Panc1 (cell line): Measurements from ENCODE around the gene SCGB2A2. TPM values are rescaled to one million over a fixed set of nuclear protein-coding genes. Genes with fewer than 3 reads are reported as not detected.

Source experiments
- ATAC-seq: fragments of 200-7000 bp; cut with Tn5 transposase; 2 replicates; pipeline ENCODE4 v1.9.1; 2020; ENCODE audit warnings: mild to moderate bottlenecking, moderate library complexity
- BruUV-seq: library from RNA; stranded (reverse); fragments of 400-500 nt; replicated peaks from 2 replicates; lab custom pipeline; 2021; lab: Mats Ljungman, UMichigan
- CTCF ChIA-PET: fragments of 300-600 bp; sonication (Branson Sonifier 250); formaldehyde crosslinking; loops from one replicate; lab custom pipeline; 2022; ENCODE audit warnings: antibody characterized with exemption; lab: Charles Lee
- POLR2A ChIA-PET: fragments of 300-600 bp; sonication (Branson Sonifier 250); formaldehyde crosslinking; loops from one replicate; lab custom pipeline; 2022; ENCODE audit warnings: antibody characterized with exemption; lab: Charles Lee
- DNase-seq: peaks from one replicate; pipeline ENCODE4 v3.0.0-alpha.2; 2010; ENCODE audit warnings: low read depth, low spot score
- H3K27ac ChIP-seq: 2 replicates; pipeline ENCODE4 v1.5.1; 2011; ENCODE audit warnings: mild to moderate bottlenecking, low read length, inconsistent platforms
- H3K27me3 ChIP-seq: fragments of 200-500 bp; sonication (Bioruptor generic); 2 replicates; pipeline ENCODE4 v1.6.0; 2014; ENCODE audit warnings: low read length, inconsistent platforms; ENCODE audit not compliant: control insufficient read depth, insufficient read depth
- H3K36me3 ChIP-seq: fragments of 200-500 bp; sonication (Bioruptor generic); 2 replicates; pipeline ENCODE4 v1.5.1; 2014; ENCODE audit warnings: inconsistent platforms, mild to moderate bottlenecking, low read length, moderate library complexity; ENCODE audit not compliant: control insufficient read depth, insufficient read depth
- H3K4me1 ChIP-seq: 2 replicates; pipeline ENCODE4 v1.5.1; 2011; ENCODE audit warnings: inconsistent platforms, mild to moderate bottlenecking, low read length, moderate library complexity; ENCODE audit not compliant: control insufficient read depth, insufficient read depth
- H3K4me3 ChIP-seq, 2 experiments: 2 replicates each; pipeline ENCODE4 v1.5.1; 2011 to 2012; ENCODE audit warnings: low read depth in 2 of 2, low read length in 2 of 2, mild to moderate bottlenecking in 2 of 2, inconsistent platforms in 1 of 2, moderate library complexity in 1 of 2
- H3K9me3 ChIP-seq: fragments of 200-500 bp; sonication (Bioruptor generic); 2 replicates; pipeline ENCODE4 v1.5.1; 2014; ENCODE audit warnings: low read depth, mild to moderate bottlenecking, inconsistent platforms, low read length, moderate library complexity; ENCODE audit not compliant: control insufficient read depth, insufficient read depth
- CTCF ChIP-seq: fragments of 450-650 bp; IDR thresholded peaks from 2 replicates; pipeline ENCODE4 v1.5.1; 2017; ENCODE audit warnings: mild to moderate bottlenecking
- POLR2AphosphoS5 ChIP-seq: IDR thresholded peaks from 2 replicates; pipeline ENCODE4 v1.6.1; 2012; ENCODE audit warnings: mild to moderate bottlenecking, low read depth, low read length, moderate library complexity
- REST ChIP-seq, 2 experiments: IDR thresholded peaks; 2 replicates each; pipeline ENCODE4 v1.6.1; 2011 to 2012; ENCODE audit warnings: low read depth in 2 of 2, control low read depth in 1 of 2, low read length in 1 of 2, mild to moderate bottlenecking in 1 of 2, moderate library complexity in 1 of 2; ENCODE audit not compliant: insufficient read depth in 1 of 2
- SIN3A ChIP-seq: IDR thresholded peaks from 2 replicates; pipeline ENCODE4 v1.6.1; 2012; ENCODE audit warnings: low read depth, mild to moderate bottlenecking, low read length, moderate library complexity, borderline replicate concordance; ENCODE audit not compliant: insufficient read depth
- TCF7L2 ChIP-seq: IDR thresholded peaks from 2 replicates; pipeline ENCODE4 v1.6.1; 2011; ENCODE audit warnings: mild to moderate bottlenecking, low read depth, low read length, inconsistent platforms
- in situ Hi-C: cut with HindIII; loops from 2 replicates; pipeline ENCODE4 v1.10.0; 2016; ENCODE audit warnings: low sequenced_read_pairs, low pct_unique_long_range_greater_than_20kb
- intact Hi-C: fragments of 100-400 bp; cut with micrococcal nuclease; formaldehyde crosslinking; loops from one replicate; pipeline ENCODE4 v1.10.0; 2022; ENCODE audit not compliant: unreplicated experiment
- total RNA-seq: library from RNA; stranded (reverse); gene quantifications from one replicate; pipeline ENCODE4 v1.2.1, GENCODE V29; 2021; ENCODE audit not compliant: unreplicated experiment

SCGB2A2 gene
- total RNA-seq, 1 experiment from 2014 or later, result not detected

- POLR2A ChIA-PET, result no interaction called here
- Histone ChIP-seq H3K4me3 (no peak overlapping the region), H3K27ac (no peak overlapping the region), H3K9me3 (no peaks in the 10 kb centered on the region), H3K4me1 (no peaks in the 10 kb centered on the region), H3K27me3 (no peaks in the 10 kb centered on the region), H3K36me3 (no peaks in the 10 kb centered on the region)
- intact Hi-C loops, result no loop called here
- TF ChIP-seq SIN3A (no peak), CTCF (no peak), TCF7L2 (no peak), REST (IDR thresholded peaks at IDR 0.05; ENCODE audit: insufficient read depth in 1 of 2, low read depth in 2 of 2, low read length in 1 of 2) (no peak), POLR2AphosphoS5 (no peak)
- no TSS peak for BruUV-seq
- no peak for ATAC-seq
- in situ Hi-C loops, result no loop called here
- no peak for DNase-seq
- CTCF ChIA-PET, result no interaction called here
These were observed 2.4 kb upstream of the SCGB2A2 start for GRCh38 chr11:62267576-62267975.

GRCh38 chr11:62273284-62273683, 3.3 kb downstream of the SCGB2A2 start:
- ATAC-seq, result no peak
- CTCF ChIA-PET, result no interaction called here
- POLR2A ChIA-PET, result no interaction called here
- Histone ChIP-seq H3K27ac (no peak overlapping the region), H3K4me1 (no peaks in the 10 kb centered on the region), H3K27me3 (no peaks in the 10 kb centered on the region), H3K9me3 (no peaks in the 10 kb centered on the region), H3K4me3 (no peak overlapping the region), H3K36me3 (no peaks in the 10 kb centered on the region)
- in situ Hi-C loops, result no loop called here
- DNase-seq, result no peak
- intact Hi-C loops, result no loop called here
- BruUV-seq, result no TSS peak
- no peak for TF ChIP-seq POLR2AphosphoS5
- TF ChIP-seq SIN3A, result no peak

- ChIA-PET CTCF (no interaction called here), POLR2A (no interaction called here)
- intact Hi-C loops (no loop called here), in situ Hi-C loops (no loop called here)
- Histone ChIP-seq H3K27me3 (no peaks in the 10 kb centered on the region), H3K4me3 (no peak overlapping the region), H3K4me1 (no peaks in the 10 kb centered on the region), H3K9me3 (no peaks in the 10 kb centered on the region), H3K27ac (no peak overlapping the region), H3K36me3 (no peaks in the 10 kb centered on the region)
- DNase-seq (no peak), ATAC-seq (no peak)
- TF ChIP-seq TCF7L2, result 0 out of 2 replicates have a peak, but pooled peaks have one; percentile 23
- TF ChIP-seq POLR2AphosphoS5, result no peak
- TF ChIP-seq SIN3A, result no peak
- BruUV-seq, result no TSS peak
These were observed 3.9 kb downstream of the SCGB2A2 start for GRCh38 chr11:62273789-62274275.
